ENCODE data around the gene R3HCC1L.
"Not testable (repeated sequence)": the region's sequence is repeated elsewhere in the genome, so short reads cannot be mapped to it uniquely, and the experiment has no call there.

Gene R3HCC1L

DNA sequence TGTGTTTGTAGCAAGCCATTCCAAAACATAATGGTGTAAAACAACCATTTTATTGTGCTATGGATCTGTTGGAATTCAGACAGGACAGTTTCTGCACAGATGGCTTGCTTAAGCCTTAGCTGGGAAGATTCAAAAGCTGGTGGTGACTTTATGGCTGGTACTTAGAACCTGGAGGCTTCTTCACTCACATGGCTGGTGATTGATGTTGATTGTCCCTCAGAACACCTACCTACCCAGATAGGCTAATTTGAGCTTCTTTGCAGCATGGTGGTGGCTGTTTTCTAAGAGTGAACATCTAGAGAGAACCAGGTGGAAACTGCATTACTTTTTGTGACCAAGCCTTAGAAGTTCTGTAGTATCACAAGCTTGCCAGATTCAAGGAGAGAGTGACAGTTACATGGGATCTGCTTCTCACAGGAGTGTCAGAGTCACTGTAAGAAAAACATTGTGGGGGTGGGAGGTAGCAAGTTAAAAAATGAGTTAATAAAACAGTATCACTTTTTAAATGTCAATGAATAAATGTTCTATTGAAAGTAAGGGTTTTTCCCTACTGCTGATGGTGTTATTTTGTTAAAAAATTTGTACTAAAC is 7.1 kb downstream of the R3HCC1L start:
- H3K9ac ChIP-seq (ENCODE audit: low read depth, low read length) = no peak overlapping the region
- H3K9me3 ChIP-seq (ENCODE audit: control insufficient read depth, insufficient read depth, low read length) = no peaks in the 10 kb centered on the region; the same call in 1 of the 2 replicates
- no peaks in the 10 kb centered on the region for H3K4me1 ChIP-seq (ENCODE audit: insufficient read depth, low read length)
- H3K36me3 ChIP-seq (ENCODE audit: insufficient read depth, low read length) = no peaks in the 10 kb centered on the region

DNA sequence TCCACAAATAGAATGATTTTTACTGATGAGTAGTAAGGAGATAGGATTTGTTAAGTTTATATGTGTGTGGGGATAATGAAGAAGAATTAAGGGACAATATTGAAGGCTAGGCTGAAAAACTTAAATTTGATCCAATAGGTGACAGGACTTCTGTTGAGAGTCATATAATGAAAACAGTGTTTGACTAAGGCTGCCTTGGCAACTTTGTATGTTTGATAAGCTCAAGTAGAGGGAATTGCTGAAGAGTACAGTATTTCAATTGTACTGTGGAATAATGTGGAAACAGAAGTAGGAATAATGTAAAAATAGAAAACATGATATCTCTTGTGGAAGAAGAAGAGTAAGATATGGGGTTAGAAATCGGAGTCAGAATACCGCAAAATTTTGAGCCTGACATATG is 10.5 kb downstream of the R3HCC1L start:
- Histone ChIP-seq H3K36me3 (ENCODE audit: insufficient read depth, low read length) (no peaks in the 10 kb centered on the region), H3K4me1 (ENCODE audit: insufficient read depth, low read length) (no peaks in the 10 kb centered on the region), H3K9me3 (ENCODE audit: control insufficient read depth, insufficient read depth, low read length) (no peaks in the 10 kb centered on the region; the same call in 1 of the 2 replicates), H3K9ac (ENCODE audit: low read depth, low read length) (no peak overlapping the region)

DNA sequence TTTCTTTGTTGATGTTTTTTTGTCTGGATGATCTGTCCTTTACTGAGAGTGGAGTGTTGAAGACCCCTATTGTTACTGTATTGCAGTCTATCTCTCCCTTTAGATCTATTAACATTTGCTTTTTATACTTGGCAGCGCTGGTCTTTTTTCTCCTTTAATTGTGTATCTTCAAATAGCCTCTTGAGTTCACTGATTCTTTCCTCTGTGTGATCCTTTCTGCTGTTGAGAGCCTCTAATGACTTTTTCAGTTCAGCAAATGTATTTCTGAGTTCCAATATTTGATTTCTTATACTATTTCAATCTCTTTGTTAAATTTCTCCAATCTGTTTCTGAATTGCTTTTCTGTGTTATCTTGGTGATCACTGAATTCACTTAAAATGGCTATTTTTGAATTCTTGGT is 15.4 kb downstream of the R3HCC1L start:
- Histone ChIP-seq H3K9me3 (ENCODE audit: control insufficient read depth, insufficient read depth, low read length) (peaks cover 15% of the 10 kb centered on the region), H3K36me3 (ENCODE audit: insufficient read depth, low read length) (no peaks in the 10 kb centered on the region; the same call in 1 of the 2 replicates), H3K4me1 (ENCODE audit: insufficient read depth, low read length) (no peaks in the 10 kb centered on the region), H3K9ac (ENCODE audit: low read depth, low read length) (no peak overlapping the region)

DNA sequence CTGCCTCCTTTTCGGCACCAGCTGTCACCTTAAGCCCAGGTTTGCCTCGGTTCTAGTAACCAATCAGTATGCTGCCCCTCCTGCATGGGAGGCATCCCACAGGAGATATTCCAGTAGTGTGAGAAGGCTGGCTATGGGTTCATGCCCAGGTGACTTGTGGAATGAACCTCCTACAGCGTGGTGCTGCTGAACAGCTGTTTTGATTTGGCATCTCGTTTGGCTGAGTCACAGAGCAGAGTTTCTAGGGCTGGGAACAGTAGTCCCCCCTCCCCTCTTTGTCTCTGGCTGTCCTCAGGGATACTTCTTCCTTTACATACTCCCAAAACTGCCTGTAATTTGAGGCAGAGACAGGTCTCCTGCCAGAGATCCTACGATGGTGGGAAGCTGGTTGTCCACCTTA is 16.1 kb downstream of the R3HCC1L start:
- Histone ChIP-seq H3K4me1 (ENCODE audit: insufficient read depth, low read length) (no peaks in the 10 kb centered on the region), H3K9me3 (ENCODE audit: control insufficient read depth, insufficient read depth, low read length) (peaks cover 15% of the 10 kb centered on the region), H3K9ac (ENCODE audit: low read depth, low read length) (no peak overlapping the region), H3K36me3 (ENCODE audit: insufficient read depth, low read length) (no peaks in the 10 kb centered on the region; the same call in 1 of the 2 replicates)

DNA sequence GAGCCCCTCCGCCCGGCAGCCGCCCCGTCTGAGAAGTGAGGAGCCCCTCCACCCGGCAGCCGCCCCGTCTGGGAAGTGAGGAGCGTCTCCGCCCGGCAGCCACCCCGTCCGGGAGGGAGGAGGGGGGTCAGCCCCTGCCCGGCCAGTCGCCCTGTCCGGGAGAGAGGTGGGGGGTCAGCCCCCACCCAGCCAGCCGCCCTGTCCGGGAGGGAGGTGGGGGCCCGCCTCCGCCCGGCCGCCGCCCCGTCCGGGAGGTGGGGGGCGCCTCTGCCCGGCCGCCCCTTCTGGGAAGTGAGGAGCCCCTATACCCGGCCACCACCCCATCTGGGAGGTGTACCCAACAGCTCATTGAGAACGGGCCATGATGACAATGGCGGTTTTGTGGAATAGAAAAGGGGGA is 18.3 kb downstream of the R3HCC1L start:
- H3K4me1 ChIP-seq (ENCODE audit: insufficient read depth, low read length); H3K36me3 ChIP-seq (ENCODE audit: insufficient read depth, low read length); H3K9ac ChIP-seq (ENCODE audit: low read depth, low read length): not testable (repeated sequence)
- H3K9me3 ChIP-seq (ENCODE audit: control insufficient read depth, insufficient read depth, low read length) = peaks cover 15% of the 10 kb centered on the region

DNA sequence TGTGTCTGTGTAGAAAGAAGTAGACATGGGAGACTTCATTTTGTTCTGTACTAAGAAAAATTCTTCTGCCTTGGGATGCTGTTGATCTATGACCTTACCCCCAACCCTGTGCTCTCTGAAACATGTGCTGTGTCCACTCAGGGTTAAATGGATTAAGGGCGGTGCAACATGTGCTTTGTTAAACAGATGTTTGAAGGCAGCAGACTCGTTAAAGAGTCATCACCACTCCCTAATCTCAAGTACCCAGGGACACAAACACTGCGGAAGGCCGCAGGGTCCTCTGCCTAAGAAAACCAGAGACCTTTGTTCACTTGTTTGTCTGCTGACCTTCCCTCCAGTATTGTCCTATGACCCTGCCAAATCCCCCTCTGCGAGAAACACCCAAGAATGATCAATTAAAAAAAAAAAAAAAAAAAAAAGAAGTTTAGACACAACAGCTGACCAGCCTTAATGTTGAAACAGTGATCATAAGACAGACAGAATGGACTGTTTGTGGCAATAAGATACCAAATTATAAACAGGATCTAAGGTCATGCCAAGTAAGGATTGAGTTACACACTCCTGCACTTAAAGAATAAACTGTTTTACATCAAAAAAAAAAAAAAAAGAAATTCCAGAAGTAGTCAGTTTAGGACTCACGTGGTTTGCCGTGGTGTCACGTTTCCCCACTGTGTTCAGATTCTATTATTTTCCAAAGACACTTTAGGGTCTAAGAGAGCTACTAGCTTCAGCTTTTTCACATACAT is 18.9 kb downstream of the R3HCC1L start:
- H3K36me3 ChIP-seq (ENCODE audit: insufficient read depth, low read length); H3K9ac ChIP-seq (ENCODE audit: low read depth, low read length): not testable (repeated sequence)

DNA sequence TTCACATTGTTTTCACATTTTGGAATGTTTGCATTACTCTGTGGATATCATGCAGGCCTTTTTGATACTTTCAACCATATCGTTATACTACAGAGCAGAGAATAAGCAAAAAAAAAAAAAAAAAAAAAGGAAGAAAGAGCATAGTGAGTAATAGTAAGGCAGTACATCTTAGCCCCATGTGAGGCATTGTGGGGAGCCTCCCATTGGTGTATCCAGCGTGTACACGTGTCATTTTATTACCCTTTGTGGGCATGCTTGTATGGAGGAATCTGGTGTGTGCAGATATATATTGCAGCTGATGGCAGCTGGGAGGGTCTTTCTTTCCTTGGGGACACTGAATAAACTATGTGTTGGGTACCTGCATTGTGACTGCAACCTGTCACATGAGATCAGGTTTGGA is 19.6 kb downstream of the R3HCC1L start:
- no peak overlapping the region for H3K9ac ChIP-seq (ENCODE audit: low read depth, low read length)
- H3K4me1 ChIP-seq (ENCODE audit: insufficient read depth, low read length) = no peaks in the 10 kb centered on the region
- H3K9me3 ChIP-seq (ENCODE audit: control insufficient read depth, insufficient read depth, low read length) = peaks cover 15% of the 10 kb centered on the region
- H3K36me3 ChIP-seq (ENCODE audit: insufficient read depth, low read length) = peaks cover 3% of the 10 kb centered on the region; the same call in 1 of the 2 replicates

More for the DNA sequence above, 18.9 kb downstream of the R3HCC1L start:
- not testable (repeated sequence) for H3K4me1 ChIP-seq (ENCODE audit: insufficient read depth, low read length)
- H3K9me3 ChIP-seq (ENCODE audit: control insufficient read depth, insufficient read depth, low read length) = peaks cover 15% of the 10 kb centered on the region

DNA sequence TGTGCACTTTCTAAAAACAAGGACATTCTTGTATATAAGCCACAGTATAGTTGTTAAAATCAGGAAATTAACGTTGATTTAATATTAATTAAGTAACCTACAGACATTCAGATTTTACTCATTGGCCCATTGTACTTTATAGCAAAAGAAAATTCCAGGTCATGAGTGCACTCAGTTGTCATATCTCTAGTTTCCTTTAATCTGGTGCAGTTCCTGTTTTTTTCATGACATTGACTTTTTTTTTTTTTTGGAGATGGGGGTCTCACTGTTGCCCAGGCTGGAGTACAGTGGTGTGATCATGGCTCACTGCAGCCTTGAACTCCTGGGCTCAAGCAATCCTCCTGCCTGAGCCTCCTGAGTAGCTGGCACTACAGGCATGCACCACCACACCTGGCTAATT is 24.1 kb downstream of the R3HCC1L start:
- H3K4me1 ChIP-seq (ENCODE audit: insufficient read depth, low read length) = no peaks in the 10 kb centered on the region
- 0 out of 2 replicates have a peak, but pooled peaks cover 3% of the 10 kb centered on the region for H3K36me3 ChIP-seq (ENCODE audit: insufficient read depth, low read length)
- H3K9ac ChIP-seq (ENCODE audit: low read depth, low read length) = no peak overlapping the region
- H3K9me3 ChIP-seq (ENCODE audit: control insufficient read depth, insufficient read depth, low read length) = no peaks in the 10 kb centered on the region

DNA sequence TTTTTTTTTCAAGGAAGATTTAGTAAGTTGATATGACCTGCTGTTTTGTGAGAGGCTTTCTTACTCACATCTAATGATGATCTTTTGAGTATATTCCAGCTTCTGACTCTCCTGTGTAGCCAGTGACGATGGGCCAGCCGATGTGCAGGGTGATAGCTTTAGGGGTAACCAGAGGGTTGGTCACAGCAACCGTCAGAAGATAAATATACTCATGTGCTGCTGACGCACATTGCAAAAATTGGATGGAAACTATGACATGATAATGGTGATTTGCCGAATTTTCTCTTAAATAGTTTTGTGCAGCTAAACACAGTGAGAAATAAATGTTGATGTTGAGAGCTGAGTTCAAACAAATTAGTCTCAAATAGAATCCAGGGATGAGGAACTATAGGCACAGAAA is 29.5 kb downstream of the R3HCC1L start:
- H3K9me3 ChIP-seq (ENCODE audit: control insufficient read depth, insufficient read depth, low read length) = no peaks in the 10 kb centered on the region
- no peak overlapping the region for H3K9ac ChIP-seq (ENCODE audit: low read depth, low read length)
- H3K4me1 ChIP-seq (ENCODE audit: insufficient read depth, low read length) = peaks cover 16% of the 10 kb centered on the region
- H3K36me3 ChIP-seq (ENCODE audit: insufficient read depth, low read length) = 0 out of 2 replicates have a peak, but pooled peaks cover 4% of the 10 kb centered on the region

DNA sequence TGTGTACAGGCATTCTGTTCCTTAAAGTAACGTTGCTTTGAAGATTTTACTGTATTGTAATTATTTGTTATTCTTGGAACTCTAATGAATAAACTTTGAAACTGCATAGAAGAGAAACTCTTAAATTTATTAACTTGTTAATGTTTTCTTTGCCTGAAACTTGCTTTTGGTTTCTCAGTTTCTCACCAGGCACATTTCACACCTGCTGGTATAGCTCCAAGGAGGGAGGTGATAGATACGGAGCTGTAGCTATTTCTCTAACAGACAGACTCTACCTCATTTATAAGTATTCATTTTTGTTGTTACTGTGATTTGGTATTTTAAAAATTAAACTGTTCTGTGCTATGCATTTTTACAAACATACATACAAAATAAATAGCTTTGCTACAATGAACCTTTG is 32.7 kb downstream of the R3HCC1L start:
- Histone ChIP-seq H3K36me3 (ENCODE audit: insufficient read depth, low read length) (0 out of 2 replicates have a peak, but pooled peaks cover 4% of the 10 kb centered on the region), H3K9me3 (ENCODE audit: control insufficient read depth, insufficient read depth, low read length) (no peaks in the 10 kb centered on the region), H3K4me1 (ENCODE audit: insufficient read depth, low read length) (peaks cover 26% of the 10 kb centered on the region), H3K9ac (ENCODE audit: low read depth, low read length) (no peak overlapping the region)

DNA sequence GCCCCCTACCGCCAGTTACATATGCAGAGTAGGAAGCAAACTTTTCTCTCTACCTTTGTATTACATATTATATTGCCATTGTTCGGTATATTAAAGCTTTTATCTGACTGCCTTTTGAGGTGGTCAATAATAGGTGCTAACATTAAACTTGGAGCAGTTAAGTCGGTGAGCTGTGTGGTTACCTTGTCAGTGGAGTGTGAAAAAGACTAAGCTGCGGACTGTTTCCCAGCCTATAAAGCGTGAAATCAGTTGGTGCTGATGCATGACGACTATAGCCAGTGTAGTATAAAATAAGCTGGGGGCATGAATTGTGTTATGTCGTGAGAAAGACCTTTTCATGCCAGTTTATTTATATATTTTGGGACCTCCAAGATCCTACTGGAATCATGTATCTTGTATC is 33.7 kb downstream of the R3HCC1L start:
- Histone ChIP-seq H3K36me3 (ENCODE audit: insufficient read depth, low read length) (0 out of 2 replicates have a peak, but pooled peaks cover 4% of the 10 kb centered on the region), H3K9me3 (ENCODE audit: control insufficient read depth, insufficient read depth, low read length) (no peaks in the 10 kb centered on the region), H3K4me1 (ENCODE audit: insufficient read depth, low read length) (peaks cover 32% of the 10 kb centered on the region), H3K9ac (ENCODE audit: low read depth, low read length) (no peak overlapping the region)

DNA sequence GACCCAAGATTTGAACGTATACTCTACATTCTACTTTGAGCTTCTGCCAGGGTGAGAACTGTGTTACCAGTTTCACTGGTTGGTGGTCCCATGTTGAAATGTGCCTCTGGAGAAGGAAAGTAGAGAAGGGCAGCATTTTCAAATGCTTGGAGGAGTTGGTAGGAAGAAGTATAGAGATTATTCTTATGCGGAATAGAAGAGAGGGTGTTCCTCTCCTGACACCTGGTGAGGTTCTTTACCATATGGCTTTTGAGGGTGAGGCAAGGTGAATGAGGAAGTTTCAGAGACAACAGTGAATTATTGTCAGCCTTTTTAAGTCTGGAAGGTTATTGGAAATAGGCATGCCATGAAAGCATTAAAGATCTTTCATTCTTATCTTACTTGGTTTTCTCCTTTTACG is 34.3 kb downstream of the R3HCC1L start:
- no peaks in the 10 kb centered on the region for H3K9me3 ChIP-seq (ENCODE audit: control insufficient read depth, insufficient read depth, low read length)
- H3K4me1 ChIP-seq (ENCODE audit: insufficient read depth, low read length) = peaks cover 36% of the 10 kb centered on the region

DNA sequence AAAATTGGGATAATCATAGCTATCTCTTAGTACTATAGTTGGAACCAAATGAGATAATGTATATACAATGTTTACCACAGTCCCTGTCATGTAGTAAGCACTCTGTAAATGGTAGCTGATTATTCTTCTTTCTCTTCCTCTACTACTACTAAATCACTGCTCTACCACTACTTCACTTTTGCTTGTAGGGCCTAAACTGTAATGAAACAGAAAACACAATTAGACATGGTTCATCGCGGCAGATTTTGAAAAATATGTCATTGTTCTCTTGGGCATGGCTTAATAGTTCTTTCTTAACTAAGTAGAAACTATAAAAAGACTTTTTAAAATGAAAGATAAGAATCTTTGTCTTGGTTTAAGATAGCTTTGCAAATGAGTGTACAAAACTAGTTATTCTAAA is 34.9 kb downstream of the R3HCC1L start:
- no peak overlapping the region for H3K9ac ChIP-seq (ENCODE audit: low read depth, low read length)
- peaks cover 36% of the 10 kb centered on the region for H3K4me1 ChIP-seq (ENCODE audit: insufficient read depth, low read length)
- H3K9me3 ChIP-seq (ENCODE audit: control insufficient read depth, insufficient read depth, low read length) = no peaks in the 10 kb centered on the region
- 0 out of 2 replicates have a peak, but pooled peaks cover 4% of the 10 kb centered on the region for H3K36me3 ChIP-seq (ENCODE audit: insufficient read depth, low read length)

More for the DNA sequence above, 34.3 kb downstream of the R3HCC1L start:
- H3K9ac ChIP-seq (ENCODE audit: low read depth, low read length) = no peak overlapping the region
- H3K36me3 ChIP-seq (ENCODE audit: insufficient read depth, low read length) = 0 out of 2 replicates have a peak, but pooled peaks cover 4% of the 10 kb centered on the region

DNA sequence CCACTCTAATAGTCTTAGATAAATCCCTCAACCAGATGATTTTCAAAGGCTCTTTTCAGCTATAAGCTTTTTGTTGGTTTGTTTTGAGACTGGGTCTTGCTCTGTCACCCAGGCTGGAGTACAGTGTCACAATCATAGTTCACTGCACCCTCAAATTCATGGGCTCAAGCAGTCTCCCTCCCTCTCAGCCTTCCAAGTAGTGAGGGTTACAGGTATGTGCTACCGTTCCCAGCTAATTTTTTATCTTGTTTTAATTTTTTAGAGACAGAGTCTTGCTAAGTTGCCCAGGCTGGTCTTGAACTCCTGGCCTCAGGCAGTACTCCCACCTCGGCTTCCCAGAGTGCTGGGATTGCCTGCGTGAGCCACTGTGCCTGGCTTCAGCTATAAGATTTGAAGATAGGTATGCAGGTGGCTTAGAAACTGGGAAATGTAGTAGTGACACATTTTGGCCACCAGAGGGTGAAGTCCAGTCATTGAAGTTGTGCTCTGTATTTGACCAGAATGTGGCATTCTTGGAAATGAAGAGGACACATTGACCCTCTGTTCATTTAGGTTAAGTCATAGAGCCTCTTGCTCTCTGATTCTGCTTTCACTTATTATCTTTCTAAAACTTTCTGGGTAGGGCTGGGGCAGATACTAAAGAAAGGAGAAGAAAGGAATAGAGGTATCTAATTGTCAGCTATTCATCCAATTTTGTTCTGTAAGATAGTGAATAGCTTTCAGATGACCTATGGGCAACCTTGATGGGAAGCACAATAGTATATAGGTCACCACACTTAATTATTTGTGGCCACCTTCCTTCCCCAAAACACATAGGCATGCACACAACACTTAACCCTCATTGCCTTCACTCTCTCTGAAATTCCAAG is 36.0 kb downstream of the R3HCC1L start:
- peaks cover 36% of the 10 kb centered on the region for H3K4me1 ChIP-seq (ENCODE audit: insufficient read depth, low read length)
- no peaks in the 10 kb centered on the region for H3K9me3 ChIP-seq (ENCODE audit: control insufficient read depth, insufficient read depth, low read length)
- no peak overlapping the region for H3K9ac ChIP-seq (ENCODE audit: low read depth, low read length)
- H3K36me3 ChIP-seq (ENCODE audit: insufficient read depth, low read length) = 0 out of 2 replicates have a peak, but pooled peaks cover 4% of the 10 kb centered on the region
